ENCODE measurements around the gene TRAM2.

TRAM2 gene

GRCh38 chr6:52454556-52454955 is 122.3 kb downstream of the TRAM2 start (continued):
- TF ChIP-seq, protein P1, sequence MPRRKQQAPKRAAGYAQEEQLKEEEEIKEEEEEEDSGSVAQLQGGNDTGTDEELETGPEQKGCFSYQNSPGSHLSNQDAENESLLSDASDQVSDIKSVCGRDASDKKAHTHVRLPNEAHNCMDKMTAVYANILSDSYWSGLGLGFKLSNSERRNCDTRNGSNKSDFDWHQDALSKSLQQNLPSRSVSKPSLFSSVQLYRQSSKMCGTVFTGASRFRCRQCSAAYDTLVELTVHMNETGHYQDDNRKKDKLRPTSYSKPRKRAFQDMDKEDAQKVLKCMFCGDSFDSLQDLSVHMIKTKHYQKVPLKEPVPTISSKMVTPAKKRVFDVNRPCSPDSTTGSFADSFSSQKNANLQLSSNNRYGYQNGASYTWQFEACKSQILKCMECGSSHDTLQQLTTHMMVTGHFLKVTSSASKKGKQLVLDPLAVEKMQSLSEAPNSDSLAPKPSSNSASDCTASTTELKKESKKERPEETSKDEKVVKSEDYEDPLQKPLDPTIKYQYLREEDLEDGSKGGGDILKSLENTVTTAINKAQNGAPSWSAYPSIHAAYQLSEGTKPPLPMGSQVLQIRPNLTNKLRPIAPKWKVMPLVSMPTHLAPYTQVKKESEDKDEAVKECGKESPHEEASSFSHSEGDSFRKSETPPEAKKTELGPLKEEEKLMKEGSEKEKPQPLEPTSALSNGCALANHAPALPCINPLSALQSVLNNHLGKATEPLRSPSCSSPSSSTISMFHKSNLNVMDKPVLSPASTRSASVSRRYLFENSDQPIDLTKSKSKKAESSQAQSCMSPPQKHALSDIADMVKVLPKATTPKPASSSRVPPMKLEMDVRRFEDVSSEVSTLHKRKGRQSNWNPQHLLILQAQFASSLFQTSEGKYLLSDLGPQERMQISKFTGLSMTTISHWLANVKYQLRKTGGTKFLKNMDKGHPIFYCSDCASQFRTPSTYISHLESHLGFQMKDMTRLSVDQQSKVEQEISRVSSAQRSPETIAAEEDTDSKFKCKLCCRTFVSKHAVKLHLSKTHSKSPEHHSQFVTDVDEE (CRISPR knock-in tag; IDR thresholded peaks at IDR 0.05), result no peak
- TF ChIP-seq ZFP30 (CRISPR knock-in tag; IDR thresholded peaks at IDR 0.05) (no peak), CSDC2 (CRISPR knock-in tag; IDR thresholded peaks at IDR 0.05) (no peak), ZNF8 (CRISPR knock-in tag; IDR thresholded peaks at IDR 0.05) (no peak)

Data from SK-N-SH treated with all-trans-retinoic acid at 6 μM for 48 hours (cell line).